Activated CD4-positive, alpha-beta T cell treated with anti-CD3 and anti-CD28 coated beads, Interleukin-2, amount 50 U/mL, for 16 hours (primary cell): Measurements from ENCODE around the gene OPA3.
"Not testable (repeated sequence)": the region's sequence is repeated elsewhere in the genome, so short reads cannot be mapped to it uniquely, and the experiment has no call there.

Experiments used
- DNase-seq: peaks from one replicate; pipeline ENCODE4 v3.0.0-alpha.2; 2020

OPA3 gene

GRCh38 chr19:45517641-45518468, 66.7 kb downstream of the OPA3 start:
- no peak for DNase-seq

- DNase-seq: no peak
Measured at GRCh38 chr19:45517238-45517637, 67.4 kb downstream of the OPA3 start.

GRCh38 chr19:45515807-45516401, 68.7 kb downstream of the OPA3 start:
- DNase-seq: no peak

GRCh38 chr19:45515081-45515624, 69.4 kb downstream of the OPA3 start:
- DNase-seq: peak; percentile 60

- DNase-seq: peak; percentile 50
Measured at GRCh38 chr19:45514376-45515051, 70.1 kb downstream of the OPA3 start.

- no peak for DNase-seq
Measured at GRCh38 chr19:45512881-45513483, 71.6 kb downstream of the OPA3 start.

- no peak for DNase-seq
Measured at GRCh38 chr19:45511074-45511473, 73.5 kb downstream of the OPA3 start.

- DNase-seq: not testable (repeated sequence)
Measured at GRCh38 chr19:45510352-45510751, 74.2 kb downstream of the OPA3 start.

GRCh38 chr19:45509692-45510015, 74.9 kb downstream of the OPA3 start:
- no peak for DNase-seq

- DNase-seq: peak; percentile 70
Measured at GRCh38 chr19:45508861-45509691, 75.5 kb downstream of the OPA3 start.

GRCh38 chr19:45508417-45508860, 76.2 kb downstream of the OPA3 start:
- DNase-seq: peak; percentile 39

- DNase-seq: no peak
Measured at GRCh38 chr19:45507872-45508416, 76.7 kb downstream of the OPA3 start.

- DNase-seq: peak; percentile 93
Measured at GRCh38 chr19:45506989-45507871, 77.4 kb downstream of the OPA3 start, which contains the start of gene VASP. TSS of gene VASP (plus strand) at chr19:45507479. CDS start at chr19:45507772, 293 bp downstream.

GRCh38 chr19:45506246-45506988, 78.2 kb downstream of the OPA3 start:
- DNase-seq: peak; percentile 97

GRCh38 chr19:45505996-45506245, 78.7 kb downstream of the OPA3 start:
- DNase-seq: no peak

GRCh38 chr19:45505151-45505995, 79.2 kb downstream of the OPA3 start:
- DNase-seq: no peak

- no peak for DNase-seq
Measured at GRCh38 chr19:45503909-45504308, 80.7 kb downstream of the OPA3 start.

GRCh38 chr19:45502111-45502510, 82.5 kb downstream of the OPA3 start:
- DNase-seq: no peak

GRCh38 chr19:45501730-45502014, 82.9 kb downstream of the OPA3 start:
- no peak for DNase-seq
